ENCODE measurements around the gene XRCC1.
"Not testable (repeated sequence)": the region's sequence is repeated elsewhere in the genome, so short reads cannot be mapped to it uniquely, and the experiment has no call there.

XRCC1 gene

DNA sequence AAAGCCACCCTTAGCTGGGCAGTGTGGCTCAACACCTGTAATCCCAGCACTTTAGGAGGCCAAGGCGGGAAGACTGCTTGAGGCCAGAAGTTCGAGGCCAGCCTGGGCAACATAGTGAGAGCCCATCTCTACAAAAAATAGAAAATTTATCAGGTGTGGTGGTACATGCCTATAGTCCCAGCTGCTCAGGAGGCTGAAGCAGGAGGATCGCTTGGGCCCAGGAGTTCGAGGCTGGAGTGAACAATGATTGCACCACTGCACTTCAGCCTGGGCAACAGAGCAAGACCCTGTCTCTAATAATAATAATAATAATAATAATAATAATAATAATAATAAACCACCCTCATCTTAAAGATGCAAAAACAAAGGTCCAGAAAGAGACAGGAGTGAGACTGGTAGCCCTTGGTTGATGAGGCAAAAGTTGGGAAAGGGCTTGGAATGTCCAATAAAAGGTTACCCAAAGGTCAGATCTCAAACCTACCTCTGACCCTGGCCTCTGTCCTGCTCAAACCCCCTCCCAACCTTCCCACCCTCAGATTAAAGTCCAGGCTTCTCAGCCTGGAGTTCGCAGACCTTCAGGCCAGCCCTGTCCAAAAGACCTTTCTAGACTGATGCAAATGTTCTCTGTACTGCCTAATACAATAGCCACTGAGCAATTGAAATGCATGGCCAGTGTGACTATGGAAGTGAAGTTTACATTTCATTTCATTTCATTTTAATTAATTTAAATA, 33.2 kb downstream of the XRCC1 start:
- DNase-seq, result no peak

- no peak for DNase-seq
These were observed 34.9 kb downstream of the XRCC1 start for GRCh38 chr19:43540381-43540780.

DNA sequence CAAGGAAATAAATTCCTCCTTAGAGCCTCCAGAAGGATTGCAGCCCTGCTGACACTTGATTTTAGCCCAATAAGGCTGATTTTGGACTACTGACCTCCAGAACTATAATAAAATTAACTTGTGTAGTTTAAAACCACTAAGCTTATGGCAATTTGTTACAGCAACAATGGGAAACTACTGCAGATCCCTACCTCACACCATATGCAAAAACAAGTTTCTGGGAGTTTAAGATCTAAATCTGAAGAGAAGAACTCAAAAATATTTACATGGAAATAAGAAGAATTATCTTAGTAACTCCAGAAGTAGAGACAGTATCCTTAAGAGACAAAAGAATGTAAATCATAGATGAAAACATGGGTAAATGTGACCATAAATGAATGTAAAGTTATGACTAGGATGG, 36.4 kb downstream of the XRCC1 start:
- DNase-seq, result no peak

DNA sequence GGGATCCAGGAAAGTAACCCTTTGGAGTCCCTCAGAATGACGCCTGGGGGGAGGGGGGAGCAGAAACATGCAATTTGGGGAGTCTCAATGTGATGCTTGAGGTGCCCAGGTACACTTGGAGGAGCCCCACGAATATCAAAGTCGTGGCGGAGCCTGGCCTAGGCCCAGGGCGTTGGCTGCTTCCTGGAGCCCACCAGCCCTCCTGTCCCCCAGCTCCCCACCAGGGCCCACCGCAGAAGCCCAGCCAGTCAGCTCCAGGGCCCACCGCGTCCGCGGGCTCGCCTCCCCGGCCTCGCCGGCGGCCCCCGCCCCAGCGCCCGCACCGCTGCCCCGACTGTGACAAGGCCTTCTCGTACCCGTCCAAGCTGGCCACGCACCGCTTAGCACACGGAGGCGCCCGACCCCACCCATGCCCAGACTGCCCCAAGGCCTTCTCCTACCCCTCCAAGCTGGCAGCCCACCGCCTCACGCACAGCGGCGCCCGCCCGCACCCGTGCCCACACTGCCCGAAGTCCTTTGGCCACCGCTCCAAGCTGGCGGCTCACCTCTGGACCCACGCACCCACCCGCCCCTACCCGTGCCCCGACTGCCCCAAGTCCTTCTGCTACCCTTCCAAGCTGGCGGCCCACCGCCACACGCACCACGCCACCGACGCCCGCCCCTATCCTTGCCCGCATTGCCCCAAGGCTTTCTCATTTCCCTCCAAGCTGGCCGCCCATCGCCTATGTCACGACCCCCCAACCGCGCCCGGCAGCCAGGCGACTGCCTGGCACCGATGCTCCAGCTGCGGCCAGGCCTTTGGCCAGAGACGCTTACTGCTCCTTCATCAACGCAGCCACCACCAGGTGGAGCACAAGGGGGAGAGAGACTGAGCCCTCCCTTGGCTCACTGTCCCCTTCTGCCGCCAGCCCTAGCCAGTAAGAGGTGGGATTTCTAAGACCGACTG, 40.2 kb downstream of the XRCC1 start:
- DNase-seq, result peak; percentile 38

- DNase-seq, result no peak
These were observed 41.0 kb downstream of the XRCC1 start for GRCh38 chr19:43534305-43534815.

DNA sequence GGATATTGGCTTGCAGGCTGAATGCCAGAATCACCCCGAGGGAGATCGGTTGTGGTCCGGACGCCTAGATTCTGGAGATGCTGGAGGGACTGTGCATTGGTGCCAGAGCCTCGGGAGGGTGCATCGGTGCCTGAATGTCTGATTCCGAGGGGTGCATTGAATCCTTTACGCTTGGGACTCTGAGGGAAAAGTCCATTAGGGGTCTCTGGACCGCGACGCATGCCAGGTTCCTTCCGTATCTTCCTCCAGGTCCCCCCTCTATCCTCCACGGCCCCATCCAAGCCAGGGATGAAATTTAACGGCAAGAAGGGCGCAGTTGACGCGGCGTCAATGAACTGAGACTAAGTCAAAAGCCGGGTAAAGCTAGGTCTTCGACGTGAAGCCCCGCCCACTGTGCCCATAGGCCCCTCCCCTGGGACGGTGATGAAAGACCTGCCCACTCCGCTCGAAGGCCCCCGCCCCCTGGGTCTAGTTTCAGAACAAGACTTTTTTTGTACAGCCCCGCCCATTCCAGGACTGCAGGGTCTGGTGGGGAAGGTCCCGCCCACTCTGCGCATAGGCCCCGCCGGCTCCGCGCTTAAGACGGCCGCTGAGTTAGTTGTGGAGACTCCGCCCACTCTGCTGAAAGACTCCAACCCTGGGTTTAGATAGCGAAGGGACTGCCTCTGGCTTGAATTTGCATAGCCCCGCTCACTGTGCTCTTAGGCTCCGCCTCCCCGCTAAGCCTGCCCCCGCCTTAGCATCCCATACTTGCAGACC, 41.6 kb downstream of the XRCC1 start:
- DNase-seq, result peak; percentile 99

DNA sequence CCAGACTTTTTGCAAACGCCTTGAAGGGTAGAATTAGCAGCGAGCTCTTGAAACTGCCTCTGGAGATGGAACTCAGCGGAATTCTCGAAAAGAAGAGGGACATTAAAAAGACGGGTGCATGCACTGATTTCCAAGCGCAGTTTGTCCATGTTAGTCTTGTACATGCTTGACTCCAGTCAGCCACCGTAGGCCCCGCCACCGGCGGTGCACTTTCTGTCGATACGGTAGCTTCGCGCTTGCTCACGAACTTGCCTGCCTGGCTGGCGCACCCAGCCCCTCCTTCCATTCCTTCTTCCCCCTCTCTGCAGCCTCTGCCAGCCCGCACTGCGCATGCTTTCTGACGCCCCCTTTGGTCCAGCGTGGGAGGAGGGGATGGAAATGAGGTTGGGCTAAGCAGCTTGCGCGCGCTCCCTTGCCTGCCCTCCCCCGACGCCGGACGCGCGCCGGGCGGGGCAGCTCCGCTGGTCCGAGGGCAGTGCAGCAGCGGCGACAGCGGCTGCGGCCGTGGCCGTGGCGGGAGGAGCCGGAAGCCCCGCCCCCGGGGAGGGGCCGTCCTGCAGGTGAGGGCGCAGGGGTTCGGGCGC, 42.3 kb downstream of the XRCC1 start, which contains the start of gene ZNF575:
Gene ZNF575 (plus strand): TSS at position 227 of the 584 bp plus-strand sequence. CDS start 1,235 bp downstream, outside the sequence.
- peak; percentile 85 for DNase-seq

DNA sequence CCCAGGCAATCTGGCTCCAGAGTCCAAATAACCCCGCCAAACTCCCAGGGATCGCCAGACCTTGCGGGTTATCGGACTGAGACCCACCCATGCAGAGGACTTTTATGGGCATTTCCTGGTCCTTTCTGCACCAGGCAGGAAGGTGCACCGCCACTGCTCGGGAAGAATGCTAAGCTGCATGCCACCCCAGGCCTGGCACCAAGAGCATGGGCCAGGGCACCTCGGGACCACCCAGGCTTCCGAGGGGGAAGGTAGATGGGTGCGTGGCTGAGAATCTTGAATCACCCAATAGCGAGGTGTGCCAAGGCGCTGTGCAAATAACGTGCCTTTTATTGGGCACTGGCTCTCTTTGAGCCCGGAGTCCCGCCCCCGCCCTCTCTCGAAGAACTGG, 42.8 kb downstream of the XRCC1 start:
- peak; percentile 49 for DNase-seq

DNA sequence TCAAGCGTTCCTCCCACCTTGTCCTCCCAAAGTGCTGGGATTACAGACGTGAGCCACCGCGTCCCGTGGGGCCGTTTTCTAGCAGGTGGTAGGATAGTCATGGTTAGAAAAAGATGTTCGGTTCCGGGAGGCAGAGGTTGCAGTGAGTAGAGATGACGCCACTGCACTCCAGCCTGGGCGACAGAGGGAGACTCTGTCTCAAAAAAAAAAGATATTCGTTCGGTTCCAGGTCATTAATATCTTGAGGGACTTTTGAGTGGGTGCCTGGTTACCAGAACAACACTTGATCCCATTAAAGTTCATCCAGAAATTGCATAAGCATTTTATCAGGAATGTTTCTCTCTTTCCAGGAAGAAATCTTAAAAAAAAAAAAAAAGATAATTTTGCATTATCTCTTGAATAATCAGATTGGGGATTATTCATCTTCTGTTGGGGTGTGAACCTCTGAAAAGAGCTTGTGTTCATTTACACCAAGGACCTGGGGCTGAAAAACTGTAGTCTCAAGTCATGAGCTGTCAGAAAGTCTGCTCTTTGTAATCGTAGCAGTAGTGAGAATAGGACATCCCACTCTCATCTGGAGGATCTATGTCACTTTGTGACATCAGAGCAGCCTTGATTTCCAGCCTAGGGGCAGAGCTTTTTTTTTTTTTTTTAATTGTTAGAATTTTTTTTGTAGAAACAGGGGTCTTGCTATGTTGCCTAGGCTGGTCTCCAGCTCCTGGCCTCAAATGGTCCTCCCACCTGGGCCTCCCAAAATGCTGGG, 47.3 kb downstream of the XRCC1 start:
- peak; percentile 67 for DNase-seq

DNA sequence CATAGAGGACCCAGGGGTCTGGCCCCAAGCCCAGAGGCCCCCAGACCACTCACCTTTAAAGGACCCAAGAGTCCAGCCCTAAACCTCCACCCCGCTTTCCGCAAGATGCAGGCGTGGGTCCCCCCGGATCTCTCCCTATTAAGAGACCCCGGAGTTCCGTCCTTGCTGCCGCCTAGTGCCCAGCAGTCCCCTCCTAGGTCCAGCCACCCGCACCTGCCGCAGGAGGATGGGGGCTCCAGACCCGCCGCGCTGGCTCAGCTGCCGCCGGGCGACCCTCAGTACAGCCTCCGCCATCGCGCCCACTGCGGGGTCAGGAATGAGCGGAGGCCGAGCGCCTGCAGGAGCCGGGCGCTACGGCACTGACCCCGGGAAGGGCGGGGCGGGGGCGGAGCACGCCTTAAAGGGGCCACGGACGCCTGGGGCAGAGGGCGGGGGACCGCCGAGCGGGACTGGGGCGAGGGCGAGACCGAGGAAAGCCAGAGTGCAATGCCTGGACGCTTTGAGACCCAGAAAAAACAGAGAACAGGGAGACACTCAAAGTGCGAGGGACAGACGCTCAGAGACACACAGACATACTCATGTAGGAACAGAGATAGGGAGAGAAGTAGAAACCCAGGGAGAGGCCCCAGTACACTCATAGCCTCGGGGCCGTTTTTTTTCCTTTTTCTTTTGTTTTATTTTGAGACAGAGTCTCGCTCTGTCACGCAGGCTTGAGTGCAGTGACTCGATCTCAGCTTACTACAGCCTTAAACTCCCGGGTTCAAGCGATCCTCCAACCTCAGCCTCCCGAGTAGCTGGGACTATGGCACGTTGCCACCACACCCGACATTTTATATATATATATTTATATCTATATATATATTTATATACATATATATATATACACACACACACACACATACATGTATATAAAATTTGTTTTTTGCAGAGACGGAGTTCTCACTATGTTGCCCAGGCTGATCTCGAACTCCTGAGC, 48.2 kb downstream of the XRCC1 start, which contains the start of gene ETHE1:
Gene ETHE1 (minus strand): TSS at position 318 of the 976 bp plus-strand sequence. CDS start 24 bp downstream, at position 294.
- peak; percentile 43 for DNase-seq

DNA sequence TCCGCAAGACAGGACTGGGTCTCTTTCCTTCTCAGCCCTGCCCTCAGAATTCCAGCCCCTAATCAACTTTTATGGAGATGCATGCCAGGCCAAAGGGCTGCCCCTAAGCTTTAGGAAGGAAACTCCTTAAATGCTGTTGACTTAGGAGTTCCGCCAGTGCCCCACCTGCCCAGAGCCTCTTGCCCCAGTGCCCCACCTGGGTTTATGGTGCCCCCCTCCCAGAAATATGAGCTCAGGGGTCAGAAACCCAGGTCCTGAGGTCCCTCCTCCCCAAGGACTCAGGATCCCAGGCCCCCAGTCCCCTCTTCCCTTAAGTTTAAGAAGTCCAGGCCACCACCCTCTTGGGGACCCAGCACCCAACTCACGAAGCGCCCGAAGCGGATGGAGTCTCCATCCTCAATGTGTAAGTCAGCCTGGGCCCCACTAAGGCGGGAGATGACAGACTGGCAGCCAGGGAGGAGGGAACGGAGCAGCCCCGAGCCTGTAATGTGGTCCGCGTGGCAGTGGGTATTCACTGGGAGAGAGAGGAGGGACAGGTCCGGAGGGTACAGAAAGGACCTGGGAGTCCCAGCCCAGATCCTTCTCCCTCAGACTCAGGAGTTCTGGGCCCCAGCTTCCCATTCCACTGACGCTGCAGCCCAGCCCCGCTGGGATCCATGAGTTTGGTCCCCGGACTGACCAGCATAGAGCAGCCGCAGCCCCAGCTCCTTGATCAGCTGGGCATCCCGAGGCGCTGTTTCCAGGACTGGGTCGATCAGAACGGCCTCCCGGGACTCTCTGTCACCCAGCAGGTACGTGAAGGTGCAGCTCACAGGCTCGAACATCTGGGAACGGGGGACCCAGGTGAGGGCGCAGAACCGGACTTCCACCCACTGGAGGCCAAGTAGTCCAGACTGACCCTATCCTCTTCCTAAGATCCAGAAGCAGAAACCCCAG, 49.2 kb downstream of the XRCC1 start:
- DNase-seq, result no peak

GRCh38 chr19:43524922-43525835, 50.1 kb downstream of the XRCC1 start:
- DNase-seq, result no peak

DNA sequence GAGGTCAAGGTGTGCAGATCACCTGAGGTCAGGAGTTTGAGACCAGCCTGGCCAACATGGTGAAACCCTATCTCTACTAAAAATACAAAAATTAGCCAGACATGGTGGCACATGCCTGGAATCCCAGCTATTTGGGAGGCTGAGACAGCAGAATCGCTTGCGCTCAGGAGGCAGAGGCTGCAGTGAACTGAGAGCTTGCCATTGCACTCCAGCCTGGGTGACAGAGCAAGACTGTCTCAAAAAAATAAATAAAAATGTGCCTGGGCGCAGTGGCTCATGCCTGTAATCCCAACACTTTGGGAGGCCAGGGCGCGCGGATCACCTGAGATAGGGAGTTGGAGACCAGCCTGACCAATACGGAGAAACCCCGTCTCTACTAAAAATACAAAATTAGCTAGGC, 51.6 kb downstream of the XRCC1 start:
- not testable (repeated sequence) for DNase-seq

DNA sequence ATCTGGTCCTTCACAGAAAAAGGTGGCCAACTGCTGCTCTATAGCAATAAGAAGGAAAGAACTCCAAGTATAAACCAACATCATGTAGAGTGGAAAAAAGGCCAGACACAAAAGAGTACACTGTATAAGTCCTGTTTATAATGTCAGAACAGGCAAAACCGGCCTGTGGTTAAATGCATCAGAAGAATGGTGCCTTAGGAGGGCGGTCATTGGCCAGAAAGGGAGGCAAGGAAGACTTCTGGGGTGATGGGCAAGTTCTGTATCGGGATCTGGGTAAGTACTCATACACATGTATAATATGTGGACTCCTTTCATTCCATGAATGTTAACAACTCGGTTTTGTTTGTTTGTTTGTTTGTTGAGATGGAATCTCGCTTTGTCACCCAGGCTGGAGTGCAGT, 52.4 kb downstream of the XRCC1 start:
- DNase-seq, result no peak

- DNase-seq, result peak; percentile 74
These were observed 55.8 kb downstream of the XRCC1 start for GRCh38 chr19:43519436-43520088.

DNA sequence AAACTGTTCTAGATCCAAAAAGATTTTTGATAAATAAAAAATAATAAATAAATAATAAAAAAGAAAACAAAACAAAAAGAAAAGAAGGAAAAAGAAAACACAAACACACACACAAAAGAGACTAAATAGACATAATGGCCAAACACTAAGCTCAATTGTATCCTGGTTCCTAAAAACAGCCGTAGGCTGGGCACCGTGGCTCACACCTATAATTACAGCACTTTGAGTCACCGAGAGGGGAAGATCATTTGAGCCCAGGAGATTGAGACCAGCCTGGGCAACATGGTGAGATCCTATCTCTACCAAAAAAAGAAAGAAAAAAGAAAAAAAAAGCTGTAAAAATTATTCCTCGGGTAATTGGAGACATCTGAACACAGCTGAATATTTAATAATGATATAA, 57.3 kb downstream of the XRCC1 start:
- no peak for DNase-seq

- not testable (repeated sequence) for DNase-seq
These were observed 62.9 kb downstream of the XRCC1 start for GRCh38 chr19:43512399-43512798.
